Measurements from ENCODE around the gene LMOD1.

GRCh38 chr1:201899683-201900429, 46.5 kb downstream of the LMOD1 start:
- no peak for TF ChIP-seq CTCF (IDR thresholded peaks at IDR 0.05 in 4 of 5, conservative IDR thresholded peaks at IDR 0.05 in 1 of 5)
- TF ChIP-seq POLR2A (IDR thresholded peaks at IDR 0.05), result no peak

Data from gastrocnemius medialis (tissue), 4 donors.